Transverse colon (tissue), 3 donors: Measurements from ENCODE around the gene PRRG1.

Experiments
- POLR2A ChIP-seq: fragments of 450-650 bp; IDR thresholded peaks from one replicate; pipeline ENCODE4 v1.6.1; 2016; ENCODE audit warnings: antibody characterized with exemption, mild to moderate bottlenecking, moderate library complexity
- TF ChIP-seq, protein P1 (sequence below), 5 experiments: fragments of 200-600 bp in 3 of 5; fragments of 450-650 bp in 2 of 5; sonication (generic) in 3 of 5; IDR thresholded peaks; 1 replicate in 2 of 5; 2 replicates in 3 of 5; pipeline ENCODE4 v1.5.1; 2016 to 2017; ENCODE audit warnings: antibody characterized with exemption in 5 of 5, inconsistent platforms in 3 of 5, mild to moderate bottlenecking in 2 of 5, moderate library complexity in 1 of 5

DNA sequence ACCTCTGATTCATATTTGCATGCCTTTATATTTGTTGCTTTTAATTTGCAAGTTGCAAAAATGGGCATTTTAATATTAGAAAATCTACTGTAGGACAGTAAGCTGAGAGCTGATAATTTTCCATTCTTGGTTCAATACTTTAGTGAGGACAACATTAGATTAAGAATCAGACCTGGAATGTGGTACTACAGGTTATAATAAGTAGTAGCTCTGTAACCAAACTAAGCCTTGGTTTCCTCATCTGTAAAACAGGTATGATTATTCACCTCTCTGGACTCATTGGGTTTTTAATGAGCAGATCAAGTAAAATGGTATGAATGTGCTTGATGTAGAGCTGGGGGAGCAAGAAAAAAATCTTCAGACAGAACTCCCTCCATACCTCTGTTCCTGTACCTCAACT lies 31.1 kb downstream of the PRRG1 start:
- TF ChIP-seq, protein P1, sequence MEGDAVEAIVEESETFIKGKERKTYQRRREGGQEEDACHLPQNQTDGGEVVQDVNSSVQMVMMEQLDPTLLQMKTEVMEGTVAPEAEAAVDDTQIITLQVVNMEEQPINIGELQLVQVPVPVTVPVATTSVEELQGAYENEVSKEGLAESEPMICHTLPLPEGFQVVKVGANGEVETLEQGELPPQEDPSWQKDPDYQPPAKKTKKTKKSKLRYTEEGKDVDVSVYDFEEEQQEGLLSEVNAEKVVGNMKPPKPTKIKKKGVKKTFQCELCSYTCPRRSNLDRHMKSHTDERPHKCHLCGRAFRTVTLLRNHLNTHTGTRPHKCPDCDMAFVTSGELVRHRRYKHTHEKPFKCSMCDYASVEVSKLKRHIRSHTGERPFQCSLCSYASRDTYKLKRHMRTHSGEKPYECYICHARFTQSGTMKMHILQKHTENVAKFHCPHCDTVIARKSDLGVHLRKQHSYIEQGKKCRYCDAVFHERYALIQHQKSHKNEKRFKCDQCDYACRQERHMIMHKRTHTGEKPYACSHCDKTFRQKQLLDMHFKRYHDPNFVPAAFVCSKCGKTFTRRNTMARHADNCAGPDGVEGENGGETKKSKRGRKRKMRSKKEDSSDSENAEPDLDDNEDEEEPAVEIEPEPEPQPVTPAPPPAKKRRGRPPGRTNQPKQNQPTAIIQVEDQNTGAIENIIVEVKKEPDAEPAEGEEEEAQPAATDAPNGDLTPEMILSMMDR (IDR thresholded peaks at IDR 0.05) = no peak
- TF ChIP-seq POLR2A = no peak
